Left ventricle myocardium superior (tissue), 1 donor: ENCODE measurements around the gene CRADD. TPM values are rescaled to one million over a fixed set of nuclear protein-coding genes. Genes with fewer than 3 reads are reported as not detected.
A peak's percentile ranks its signal among the peaks of the same experiment; 100 is the strongest.
"Not testable (repeated sequence)": the region's sequence is repeated elsewhere in the genome, so short reads cannot be mapped to it uniquely, and the experiment has no call there.

ENCODE experiments used
- ATAC-seq: fragments of 200-7000 bp; cut with Tn5 transposase; one replicate; pipeline ENCODE4 v1.9.1; 2020; ENCODE audit warnings: mild to moderate bottlenecking, moderate library complexity
- DNase-seq: peaks from one replicate; pipeline ENCODE4 v3.0.0-alpha.2; 2020
- intact Hi-C: fragments of 100-400 bp; cut with micrococcal nuclease; formaldehyde crosslinking; loops from one replicate; pipeline ENCODE4 v1.11.0; 2022
- total RNA-seq: library from RNA; stranded (reverse); fragmentation: NEBNext Ultra II Directional; extraction: Animal tissue kit (Norgen Biotek cat#: 25700); gene quantifications from one replicate; pipeline ENCODE4 v1.2.1, GENCODE V29; 2021
- donor health status: DM: no; HTN: yes; CAD: no; lungs with severe emphysema.

Gene CRADD
- total RNA-seq, 1 donor from 2014 or later, result 30.4 TPM

DNA sequence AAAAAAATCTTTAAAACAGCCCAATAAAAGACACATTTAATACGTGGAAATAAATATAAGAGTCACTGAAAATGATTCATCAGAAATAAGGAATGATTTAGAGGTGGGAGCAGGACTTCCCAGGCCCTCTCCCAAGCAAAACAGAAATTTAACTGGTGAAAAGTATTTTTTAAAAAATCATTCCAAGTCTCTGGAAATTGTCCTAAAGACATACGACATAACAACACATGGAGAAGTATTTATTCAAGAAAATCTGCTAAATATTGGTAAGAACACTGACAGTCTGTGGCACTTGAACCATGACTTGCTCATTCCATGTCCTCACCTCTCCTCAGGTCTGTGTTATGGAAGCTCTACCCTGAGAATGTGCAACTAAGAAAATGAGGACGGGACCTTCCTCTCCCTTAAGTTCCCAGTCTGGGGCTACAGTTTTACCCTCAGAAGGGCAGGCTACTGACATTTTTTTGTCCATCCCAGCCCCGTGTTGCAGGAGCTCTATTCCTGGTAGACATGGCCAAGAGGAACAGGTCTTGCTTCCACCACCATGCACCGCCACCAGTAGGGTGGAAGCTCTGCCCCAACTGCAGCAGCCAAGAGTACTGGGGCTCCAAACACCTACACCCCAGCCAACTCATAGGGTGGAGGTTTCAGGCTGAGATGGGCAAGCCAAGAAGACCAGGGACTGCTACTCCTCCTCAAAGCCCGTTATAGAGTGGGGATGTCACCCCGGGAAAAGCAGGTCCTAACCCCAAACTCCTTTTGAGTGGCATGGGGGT lies 193.0 kb downstream of the CRADD start:
- ATAC-seq (peak; percentile 66), DNase-seq (no peak)
- intact Hi-C loops, result no loop called here

DNA sequence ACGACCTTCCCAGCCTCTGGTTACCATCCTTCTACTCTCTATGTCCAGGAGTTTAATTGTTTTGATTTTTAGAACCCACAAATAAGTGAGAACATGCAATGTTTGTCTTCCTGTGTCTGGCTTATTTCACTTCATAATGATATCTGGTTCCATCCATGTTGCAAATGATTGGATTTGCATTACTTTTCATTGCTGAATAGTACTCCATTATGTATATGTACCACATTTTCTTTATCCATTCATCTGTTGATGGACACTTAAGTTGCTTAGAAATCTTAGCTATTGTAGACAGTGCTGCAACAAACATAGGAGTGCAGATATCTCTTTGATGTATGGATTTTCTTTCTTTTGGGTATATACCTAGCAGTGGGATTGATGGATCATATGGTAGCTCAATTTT lies 194.4 kb downstream of the CRADD start:
- ATAC-seq, intact Hi-C loops, DNase-seq: not testable (repeated sequence)

DNA sequence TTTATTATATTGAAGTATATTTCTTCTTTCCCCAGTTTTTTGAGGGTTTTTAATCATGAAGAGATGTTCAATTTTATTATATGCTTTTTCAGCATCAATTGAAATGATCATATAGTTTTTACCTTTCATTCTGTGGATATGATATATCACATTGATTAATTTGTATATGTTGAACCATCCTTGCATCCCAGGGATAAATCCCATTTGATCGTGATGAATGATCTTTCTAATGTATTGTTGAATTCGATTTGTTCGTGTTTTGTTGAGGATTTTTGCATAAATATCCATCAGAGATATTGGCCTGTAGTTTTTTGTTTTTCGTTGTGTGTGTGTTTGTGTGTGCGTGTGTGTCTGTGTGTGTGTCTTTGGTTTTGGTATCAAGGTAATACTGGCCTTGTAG lies 196.4 kb downstream of the CRADD start:
- intact Hi-C loops, result no loop called here
- no peak for ATAC-seq
- DNase-seq, result no peak

DNA sequence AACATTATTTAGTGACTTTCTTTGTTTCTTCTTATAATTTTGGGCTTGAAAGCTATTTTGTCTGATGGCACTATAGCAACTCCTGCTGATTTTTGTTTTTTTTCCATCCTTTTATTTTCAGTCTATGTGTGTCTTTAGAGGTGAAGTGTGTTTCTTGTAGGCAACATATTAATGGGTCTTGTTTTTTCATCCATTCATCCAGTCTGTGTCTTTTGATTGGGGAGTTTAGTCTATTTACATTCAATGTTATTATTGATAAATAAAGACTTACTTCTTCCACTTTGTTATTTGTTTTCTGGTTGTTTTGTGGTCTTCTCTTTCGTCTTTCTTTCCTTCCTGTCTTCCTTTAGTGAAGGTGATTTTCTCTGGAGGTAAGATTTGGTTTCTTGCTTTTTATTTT lies 198.0 kb downstream of the CRADD start:
- no peak for DNase-seq
- intact Hi-C loops, result no loop called here
- no peak for ATAC-seq

DNA sequence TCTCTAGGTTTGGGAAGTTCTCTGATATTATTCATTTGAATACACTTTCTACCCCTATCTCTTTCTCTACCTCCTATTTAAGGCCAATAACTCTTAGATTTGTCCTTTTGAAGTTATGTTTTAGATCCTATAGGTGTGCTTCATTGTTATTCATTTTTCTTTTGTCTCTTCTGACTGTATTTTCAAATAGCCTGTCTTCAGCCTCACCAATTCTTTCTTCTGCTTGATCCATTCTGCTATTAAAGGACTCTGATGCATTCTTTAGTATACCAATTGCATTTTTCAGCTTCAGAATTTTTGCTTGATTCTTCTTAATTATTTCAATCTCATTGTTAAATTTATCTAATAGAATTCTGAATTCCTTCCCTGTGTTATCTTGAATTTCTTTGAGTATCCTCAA lies 199.2 kb downstream of the CRADD start:
- no peak for DNase-seq
- ATAC-seq, result no peak
- intact Hi-C loops, result no loop called here

DNA sequence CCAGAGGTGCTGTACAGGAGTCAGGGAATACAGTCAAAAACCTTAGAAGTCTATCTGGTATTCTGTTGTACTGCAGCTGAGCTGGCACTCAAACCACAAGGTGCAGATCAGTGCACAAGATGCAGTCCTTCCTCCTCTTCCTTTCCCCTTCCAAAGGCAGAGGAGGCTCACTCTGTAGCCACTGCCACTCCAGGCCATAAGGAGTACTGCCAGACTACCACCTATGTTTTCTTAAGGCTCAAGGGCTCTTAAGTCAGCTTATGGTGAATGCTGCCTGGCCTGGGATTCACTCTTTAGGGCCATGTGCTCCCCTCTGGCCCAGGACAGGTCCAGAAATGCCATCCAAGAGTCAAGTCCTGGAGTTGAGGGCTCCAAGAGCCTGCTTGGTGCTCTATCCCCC lies 200.3 kb downstream of the CRADD start:
- intact Hi-C loops, result no loop called here
- ATAC-seq (no peak), DNase-seq (no peak)

DNA sequence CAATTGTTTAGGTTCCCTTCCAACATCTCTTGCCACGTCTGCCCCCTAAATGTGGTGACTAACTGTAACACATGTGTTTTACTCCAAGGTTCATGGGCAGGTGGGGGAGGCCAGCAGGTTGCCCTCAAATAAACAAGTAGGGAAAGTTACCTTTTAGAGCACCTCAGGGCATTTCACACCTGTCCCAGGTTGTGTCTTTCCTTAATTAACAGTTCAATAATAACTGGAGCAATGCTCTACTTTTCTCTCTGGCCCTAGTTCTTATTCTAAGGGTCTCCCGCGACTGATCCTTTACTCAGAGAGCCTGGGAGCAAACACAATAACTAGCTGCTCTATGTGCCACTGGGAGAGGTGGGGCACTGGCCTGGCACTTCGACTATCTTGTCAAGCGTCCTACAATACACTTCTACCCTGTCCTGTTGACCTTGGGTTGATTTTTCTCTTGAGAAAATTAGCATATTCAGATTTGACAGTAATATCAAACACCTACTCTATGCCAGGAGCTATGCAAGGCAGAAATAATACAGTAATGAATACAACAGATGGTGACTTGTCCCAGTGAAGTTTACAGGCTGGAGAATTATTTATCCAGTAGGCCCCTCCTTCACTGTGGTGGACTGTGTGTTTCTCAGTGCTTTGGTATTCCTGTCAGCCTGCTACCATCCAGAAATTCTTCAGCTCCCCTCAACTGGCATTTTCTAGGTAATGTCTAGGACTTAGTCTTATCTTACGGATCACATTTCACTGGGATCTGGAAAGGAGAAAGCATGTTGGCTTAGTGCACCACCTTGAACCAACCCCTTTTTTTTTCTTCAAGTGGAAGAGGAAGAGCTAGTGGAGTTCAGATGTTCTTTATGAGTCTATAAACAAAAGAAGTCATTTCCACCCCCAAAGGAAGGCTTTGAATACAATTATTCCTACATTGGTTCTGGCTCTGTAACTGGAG lies 202.6 kb downstream of the CRADD start:
- DNase-seq (no peak), ATAC-seq (peak; percentile 64)
- intact Hi-C loops, result no loop called here

DNA sequence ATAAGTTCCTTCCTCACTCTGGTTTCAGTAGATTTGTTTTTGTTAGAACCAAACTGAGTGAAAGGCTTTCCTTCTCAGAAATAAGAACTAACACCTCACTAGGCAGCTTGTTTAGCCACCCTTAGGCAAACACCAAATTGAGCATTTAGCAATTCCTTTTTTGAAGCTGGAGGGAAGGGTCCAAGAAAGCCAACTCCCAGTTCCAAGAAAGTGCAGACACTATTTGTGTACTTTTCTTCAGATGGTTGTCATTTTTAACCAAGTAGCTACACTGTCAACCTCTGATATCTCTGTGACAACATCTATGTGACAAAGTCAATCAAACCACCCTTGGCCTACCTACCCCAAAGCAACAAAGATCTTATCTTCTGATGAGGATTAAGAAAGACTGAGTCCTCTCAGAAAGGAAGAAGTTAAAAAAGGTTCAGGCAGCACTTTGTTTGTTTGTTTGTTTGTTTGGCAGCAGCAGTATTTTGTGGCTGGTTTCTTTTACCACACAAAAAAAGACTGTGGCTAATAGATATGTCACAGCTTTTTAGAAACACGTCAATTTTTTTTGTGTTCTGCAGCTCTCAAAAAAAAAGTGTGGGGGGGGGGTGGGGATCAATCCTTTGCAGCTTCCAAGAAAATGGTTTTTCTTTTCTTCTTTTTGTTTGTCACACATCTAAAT lies 203.8 kb downstream of the CRADD start:
- intact Hi-C loops, result no loop called here
- no peak for ATAC-seq
- DNase-seq, result no peak

DNA sequence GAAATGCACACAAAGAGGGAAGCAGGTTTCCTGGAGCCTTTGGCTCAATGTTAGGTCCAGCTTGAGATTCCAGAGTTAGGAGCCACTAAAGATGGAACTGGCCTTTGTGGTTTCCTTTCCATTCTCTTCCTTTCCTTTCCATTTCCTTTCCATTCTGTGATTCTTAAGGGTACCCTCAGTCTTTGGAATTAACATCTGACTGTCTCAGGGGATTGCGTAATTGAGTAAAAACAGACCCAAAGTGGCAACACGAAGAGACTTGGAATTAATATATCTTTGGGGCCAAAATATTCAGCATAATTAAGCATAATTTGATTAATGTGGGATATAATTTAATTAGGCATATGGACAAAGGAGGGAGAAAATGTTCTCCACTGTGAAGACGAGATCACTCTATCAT lies 205.6 kb downstream of the CRADD start:
- intact Hi-C loops, result no loop called here
- DNase-seq, result no peak
- no peak for ATAC-seq

DNA sequence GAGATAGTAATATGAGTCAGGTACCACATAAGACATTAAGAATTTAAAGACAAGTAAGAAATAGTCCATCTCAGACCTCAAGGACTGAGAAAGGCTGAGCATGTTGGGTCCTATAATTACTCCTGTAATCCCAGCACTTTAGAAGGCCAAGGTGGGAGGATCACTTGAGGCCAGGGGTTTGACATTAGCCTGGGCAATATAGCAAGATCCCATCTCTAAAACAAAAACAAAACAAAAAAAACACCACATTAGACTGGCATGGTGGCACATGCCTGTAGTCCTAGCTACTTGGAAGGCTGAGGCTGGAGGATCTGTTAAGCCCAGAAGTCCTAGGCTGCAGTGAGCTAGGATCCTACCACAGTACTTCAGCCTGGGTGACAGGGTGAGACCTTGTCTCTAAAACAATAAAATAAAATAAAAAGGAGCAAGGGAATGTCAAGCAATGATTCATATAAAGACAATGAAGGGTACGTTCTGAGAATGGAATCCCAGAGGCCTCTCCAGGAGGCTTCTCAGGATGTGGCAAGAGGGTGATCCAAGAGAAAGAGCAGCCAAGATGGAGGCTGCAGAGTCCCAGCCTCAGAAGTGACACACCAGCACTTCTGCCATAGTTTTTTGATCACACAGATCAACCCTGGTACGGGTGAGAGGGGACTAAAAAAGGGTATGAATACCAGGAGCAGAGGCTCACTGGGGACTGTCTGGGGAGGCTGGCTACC lies 206.4 kb downstream of the CRADD start:
- ATAC-seq, result no peak
- intact Hi-C loops, result no loop called here
- DNase-seq, result no peak

DNA sequence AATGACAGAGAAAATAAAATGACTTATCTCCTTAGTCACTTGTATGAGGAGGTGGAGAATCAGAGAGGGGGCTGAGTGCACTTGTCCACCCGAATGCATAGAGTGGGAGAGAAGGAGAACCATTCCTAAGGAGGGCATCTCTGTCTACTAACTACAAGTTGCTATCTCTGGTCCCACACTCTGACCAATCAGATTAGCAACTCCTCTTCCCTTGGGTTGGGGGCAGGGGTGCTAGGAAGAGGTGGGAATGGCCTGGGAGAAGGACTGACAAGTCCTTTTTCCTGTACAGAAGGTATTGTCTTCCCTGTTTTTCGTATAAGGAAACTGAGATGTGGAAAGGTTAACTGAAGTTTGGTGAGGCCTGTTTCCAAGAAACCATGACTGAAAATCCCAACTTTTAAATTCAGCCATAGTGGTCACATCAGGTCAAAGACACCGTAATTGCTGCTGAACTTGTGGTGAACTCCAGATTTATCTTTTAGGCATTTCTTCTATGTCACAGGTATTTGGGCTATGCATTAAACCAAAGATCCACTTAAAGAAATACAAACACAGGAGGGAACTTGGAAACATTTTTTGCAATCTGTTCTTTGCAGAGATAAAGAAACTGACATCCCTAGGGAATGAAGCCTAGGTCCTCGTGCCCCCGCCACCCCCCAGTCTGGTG lies 207.8 kb downstream of the CRADD start:
- intact Hi-C loops, result no loop called here
- ATAC-seq (no peak), DNase-seq (no peak)

DNA sequence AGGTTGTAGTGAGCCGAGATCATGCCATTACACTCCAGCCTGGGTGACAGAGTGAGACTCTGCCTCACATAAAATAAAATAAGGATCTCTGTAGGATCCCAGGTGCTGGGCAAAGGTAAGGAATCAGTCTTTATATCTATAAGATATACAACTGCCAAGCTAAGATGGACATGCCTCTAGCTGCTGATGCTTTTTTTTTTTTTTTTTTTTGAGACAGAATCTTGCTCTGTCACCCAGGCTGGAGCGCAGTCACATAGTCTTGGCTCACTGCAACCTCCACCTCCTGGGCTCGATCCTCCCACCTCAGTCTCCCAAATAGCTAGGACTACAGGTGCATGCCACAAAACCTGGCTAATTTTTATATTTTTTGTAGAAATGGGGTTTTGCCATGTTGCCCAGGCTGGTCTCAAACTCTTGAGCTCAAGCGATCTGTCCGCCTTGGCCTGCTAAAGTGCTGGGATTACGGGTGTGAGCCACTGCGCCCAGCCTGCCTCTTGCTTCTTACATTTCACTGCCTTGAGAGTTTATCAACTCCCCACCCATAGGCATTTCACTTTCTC lies 208.9 kb downstream of the CRADD start:
- ATAC-seq, intact Hi-C loops, DNase-seq: not testable (repeated sequence)

DNA sequence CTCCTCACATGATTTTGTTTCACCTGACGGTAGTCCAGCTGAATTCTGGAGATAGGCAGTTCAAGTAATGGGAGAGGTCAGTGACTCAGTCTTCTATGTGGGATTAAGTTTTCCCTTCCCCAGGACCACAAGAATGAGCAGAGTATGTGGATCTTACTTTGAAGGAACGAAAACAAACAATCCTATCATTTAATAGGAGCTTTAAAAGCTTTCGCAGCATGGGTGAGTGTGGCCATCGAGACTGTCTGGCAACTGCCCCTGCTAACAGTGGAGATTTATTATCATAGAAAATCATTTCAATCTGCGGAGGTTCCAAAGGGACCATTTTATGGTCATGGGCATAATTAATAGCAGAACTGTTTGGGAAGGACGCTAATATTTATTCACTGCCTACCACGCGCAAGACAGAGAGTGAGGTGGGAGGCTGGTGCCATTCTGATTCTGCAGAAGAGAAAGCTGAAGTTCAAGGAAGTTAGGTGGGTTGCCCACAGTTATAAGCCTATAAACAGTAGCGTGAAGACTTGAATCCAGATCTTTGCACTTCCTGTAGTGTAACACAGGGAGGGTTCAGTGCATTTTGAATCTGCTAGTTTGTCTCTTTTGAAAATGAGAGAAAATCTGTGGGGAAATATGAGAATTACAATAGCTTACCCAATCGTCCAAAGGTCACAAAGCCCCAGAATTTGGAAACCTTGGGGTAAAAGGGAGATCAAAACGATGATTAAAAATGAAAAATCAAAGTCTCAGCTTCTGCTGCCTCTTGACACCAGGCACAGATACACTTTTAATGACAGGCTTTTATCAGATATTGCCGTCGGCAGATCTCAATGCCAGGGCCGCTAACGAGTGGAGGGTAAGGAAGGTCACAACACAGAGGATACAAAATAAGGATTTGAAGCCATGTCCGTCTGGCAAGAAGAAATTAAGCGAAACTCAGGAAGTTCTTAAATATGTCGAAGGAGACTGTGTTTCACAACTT lies 209.6 kb downstream of the CRADD start:
- no peak for ATAC-seq
- intact Hi-C loops, result no loop called here

DNA sequence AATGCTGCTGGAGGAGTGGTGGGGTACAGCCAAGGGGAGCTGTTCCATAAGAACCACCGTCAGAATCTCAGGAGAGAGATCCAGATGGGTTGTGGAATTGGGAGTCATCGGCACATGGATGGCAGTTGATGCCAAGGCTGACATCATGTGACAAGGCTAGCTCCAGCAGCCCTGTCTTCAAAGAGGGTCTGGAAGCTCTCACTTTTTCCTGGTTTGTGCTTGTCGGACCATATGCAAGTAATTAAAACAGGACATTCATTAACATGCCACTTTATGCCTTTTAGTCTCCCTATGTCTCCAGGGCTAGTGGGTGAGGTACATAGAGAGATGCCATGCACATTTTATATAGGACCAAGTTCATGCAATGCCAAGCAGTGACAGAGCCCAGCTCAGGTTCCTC lies 211.8 kb downstream of the CRADD start:
- ATAC-seq (no peak), DNase-seq (no peak)
- intact Hi-C loops, result no loop called here

More for the DNA sequence above, 209.6 kb downstream of the CRADD start:
- DNase-seq, result no peak

DNA sequence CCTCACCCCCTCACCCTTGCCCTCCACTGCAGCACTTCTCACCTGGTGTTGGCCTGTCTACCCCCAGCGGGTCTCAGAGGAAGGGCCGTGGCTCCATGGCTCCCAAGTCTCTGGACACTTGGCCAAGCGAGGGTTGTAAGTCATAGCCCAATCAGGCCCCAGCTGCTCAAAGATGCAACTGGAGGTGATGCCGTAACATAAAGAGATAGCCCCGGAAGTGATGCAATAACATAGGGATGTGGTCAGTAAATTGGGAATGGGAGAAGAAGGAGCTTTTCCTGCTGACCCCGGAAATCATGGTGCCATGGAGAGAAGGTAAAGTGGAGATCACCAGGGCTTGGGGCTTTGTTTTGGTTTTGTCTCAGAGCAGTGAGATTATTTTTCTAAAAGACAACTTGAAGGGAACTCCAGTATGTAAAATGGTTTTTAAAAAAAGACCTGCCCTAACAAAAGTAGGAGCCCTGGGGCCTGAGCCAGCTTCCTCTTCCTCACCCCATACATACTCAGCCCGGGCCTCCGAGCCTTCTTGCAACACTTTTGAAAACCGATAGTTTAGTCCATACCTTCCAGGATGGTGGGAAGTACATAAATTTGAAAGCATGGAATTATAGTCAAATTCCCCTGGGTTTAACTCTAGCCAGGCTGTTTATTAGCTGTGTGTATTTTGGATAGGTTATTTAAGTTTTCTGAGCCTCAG lies 212.5 kb downstream of the CRADD start:
- intact Hi-C loops, result no loop called here
- no peak for ATAC-seq
- DNase-seq, result no peak

DNA sequence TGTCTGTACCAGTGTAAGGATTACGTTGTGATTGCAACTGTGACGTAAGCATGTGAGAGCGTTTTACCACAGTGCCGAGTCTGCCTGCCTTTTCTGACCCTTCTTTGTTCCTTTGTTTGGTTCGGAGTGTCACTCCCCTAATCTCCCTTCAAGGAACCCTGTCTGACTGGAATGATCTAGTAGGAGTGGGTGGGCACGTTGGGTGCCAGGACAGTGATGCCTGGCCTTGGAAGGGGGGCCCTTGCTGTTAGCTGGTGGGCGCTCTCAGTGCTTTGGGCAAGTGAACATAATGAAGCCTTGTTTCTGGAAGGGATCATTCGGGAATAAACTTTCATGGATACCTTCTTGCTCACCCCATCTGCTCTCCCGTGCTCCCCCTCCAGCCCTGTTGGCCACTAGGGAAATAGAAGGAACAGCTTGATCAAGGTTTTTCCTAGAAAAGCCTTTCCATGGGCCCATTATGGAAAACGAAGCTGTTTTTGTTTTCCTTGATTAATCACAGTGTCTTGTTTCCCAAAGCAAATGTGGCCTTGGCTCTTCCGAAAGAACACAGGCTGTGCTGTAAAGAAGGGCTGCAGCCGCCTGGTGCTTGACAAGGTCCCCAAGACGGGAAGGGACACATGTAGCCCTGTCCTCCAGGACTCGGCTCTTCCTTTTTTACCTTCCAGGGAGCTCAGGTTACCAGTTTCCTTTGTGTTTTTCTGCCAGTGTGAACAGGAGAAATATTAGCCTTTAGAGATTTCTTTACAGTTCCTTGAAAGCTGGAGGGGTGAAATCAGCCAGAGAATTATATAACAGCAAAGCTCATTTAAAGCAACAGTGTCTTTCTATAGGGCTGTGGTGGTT lies 215.5 kb downstream of the CRADD start:
- DNase-seq, result no peak
- intact Hi-C loops, result no loop called here
- no peak for ATAC-seq
